ENCODE results near the gene UTP20.
"Not testable (repeated sequence)": the region's sequence is repeated elsewhere in the genome, so short reads cannot be mapped to it uniquely, and the experiment has no call there.

The UTP20 gene

GRCh38 chr12:101327546-101327945 is 47.6 kb downstream of the UTP20 start:
- no peak for DNase-seq

GRCh38 chr12:101328917-101329316 is 49.0 kb downstream of the UTP20 start:
- DNase-seq, result no peak

- DNase-seq, result no peak
Measured at GRCh38 chr12:101330631-101331030, 50.7 kb downstream of the UTP20 start.

- DNase-seq, result no peak
Measured at GRCh38 chr12:101336437-101336836, 56.5 kb downstream of the UTP20 start.

DNA sequence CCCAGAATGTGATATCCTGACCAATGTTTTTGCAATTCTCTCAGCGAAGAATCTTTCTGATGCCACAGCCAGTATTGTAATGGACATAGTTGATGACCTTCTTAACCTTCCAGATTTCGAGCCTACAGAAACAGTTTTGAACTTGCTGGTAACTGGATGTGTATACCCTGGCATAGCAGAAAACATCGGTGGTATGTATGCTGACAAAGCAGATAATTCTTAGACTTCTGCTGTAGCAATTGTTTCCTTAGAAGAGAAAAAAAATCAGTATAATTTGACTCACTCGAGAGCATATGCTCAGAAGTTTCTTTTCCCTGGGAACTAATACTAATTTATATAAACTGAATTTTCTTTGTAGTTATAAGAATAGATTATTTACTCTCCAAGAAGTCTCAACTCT is 58.2 kb downstream of the UTP20 start:
- no peak for DNase-seq

GRCh38 chr12:101343893-101344292 is 64.0 kb downstream of the UTP20 start:
- DNase-seq, result no peak

- DNase-seq, result no peak
Measured at GRCh38 chr12:101351682-101352081, 71.8 kb downstream of the UTP20 start.

DNA sequence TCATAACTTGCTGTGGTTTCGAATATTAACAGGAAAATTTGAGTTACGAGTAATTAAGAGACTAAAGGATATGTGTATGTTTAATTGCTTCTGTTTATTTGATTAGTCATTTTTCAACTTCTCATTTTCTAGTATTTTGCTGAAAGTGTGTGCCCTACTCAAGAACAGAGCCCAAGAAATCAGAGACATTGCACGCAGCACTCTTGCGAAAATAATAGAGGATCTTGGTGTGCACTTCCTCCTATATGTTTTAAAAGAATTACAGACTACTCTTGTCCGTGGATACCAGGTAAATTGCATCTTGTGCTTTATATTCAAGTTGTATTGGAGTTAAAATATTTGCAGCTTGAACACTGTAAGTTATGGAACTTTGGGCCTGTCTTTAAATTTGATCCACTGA is 76.9 kb downstream of the UTP20 start:
- DNase-seq, result no peak

- DNase-seq, result no peak
Measured at GRCh38 chr12:101361455-101361854, 81.5 kb downstream of the UTP20 start.

DNA sequence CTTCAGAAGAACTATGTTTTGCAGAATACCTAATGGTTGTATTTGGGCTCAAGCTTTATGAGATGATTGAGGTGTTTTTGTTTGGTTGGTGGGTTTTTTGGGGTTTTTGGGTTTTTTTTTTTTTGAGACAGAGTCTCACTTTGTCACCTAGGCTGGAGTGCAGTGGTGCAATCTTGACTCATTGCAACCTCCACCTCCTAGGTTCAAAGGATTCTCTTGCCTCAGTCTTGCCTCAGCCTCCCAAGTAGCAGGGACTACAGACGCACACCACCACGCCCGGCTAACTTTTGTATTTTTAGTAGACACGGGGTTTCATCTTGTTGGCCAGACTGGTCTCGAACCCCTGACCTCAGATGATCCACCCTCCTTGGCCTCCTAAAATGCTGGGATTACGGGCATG is 88.1 kb downstream of the UTP20 start:
- no peak for DNase-seq

GRCh38 chr12:101372431-101372830 is 92.5 kb downstream of the UTP20 start:
- no peak for DNase-seq

DNA sequence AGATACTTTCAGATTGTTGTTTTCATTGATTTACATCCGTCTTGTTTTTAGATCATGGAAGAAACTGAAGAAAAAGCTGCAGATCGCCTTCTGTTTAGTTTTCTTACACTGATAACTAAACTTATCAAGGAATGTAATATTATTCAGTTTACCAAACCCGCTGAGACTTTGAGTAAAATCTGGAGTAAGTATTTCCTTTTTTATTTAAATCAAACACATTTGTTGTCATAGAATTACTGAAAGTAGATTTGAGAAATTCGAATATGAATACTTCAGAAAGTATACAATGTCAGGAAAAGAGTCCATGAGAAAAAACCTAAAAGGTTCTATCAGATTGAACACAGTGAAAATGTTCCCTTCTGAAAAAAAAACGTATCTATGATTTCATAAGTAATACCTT is 95.7 kb downstream of the UTP20 start:
- no peak for DNase-seq

- no peak for DNase-seq
Measured at GRCh38 chr12:101379149-101379548, 99.2 kb downstream of the UTP20 start.

DNA sequence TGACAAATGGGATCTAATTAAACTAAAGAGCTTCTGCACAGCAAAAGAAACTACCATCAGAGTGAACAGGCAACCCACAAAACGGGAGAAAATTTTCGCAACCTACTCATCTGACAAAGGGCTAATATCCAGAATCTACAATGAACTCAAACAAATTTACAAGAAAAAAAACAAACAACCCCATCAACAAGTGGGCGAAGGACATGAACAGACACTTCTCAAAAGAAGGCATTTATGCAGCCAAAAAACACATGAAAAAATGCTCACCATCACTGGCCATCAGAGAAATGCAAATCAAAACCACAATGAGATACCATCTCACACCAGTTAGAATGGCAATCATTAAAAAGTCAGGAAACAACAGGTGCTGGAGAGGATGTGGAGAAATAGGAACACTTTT is 111.3 kb downstream of the UTP20 start:
- DNase-seq, result not testable (repeated sequence)

- no peak for DNase-seq
Measured at GRCh38 chr12:101407049-101407435, 127.1 kb downstream of the UTP20 start.

GRCh38 chr12:101407436-101408345 is 127.8 kb downstream of the UTP20 start, which contains the start of gene ARL1:
Gene ARL1 (minus strand): TSS chr12:101407772. CDS start chr12:101407645, 127 bp downstream.
- peak; percentile 86 for DNase-seq

GRCh38 chr12:101410169-101410568 is 130.3 kb downstream of the UTP20 start:
- DNase-seq, result not testable (repeated sequence)

- DNase-seq, result peak; percentile 72
Measured at GRCh38 chr12:101414533-101415119, 134.7 kb downstream of the UTP20 start.

DNA sequence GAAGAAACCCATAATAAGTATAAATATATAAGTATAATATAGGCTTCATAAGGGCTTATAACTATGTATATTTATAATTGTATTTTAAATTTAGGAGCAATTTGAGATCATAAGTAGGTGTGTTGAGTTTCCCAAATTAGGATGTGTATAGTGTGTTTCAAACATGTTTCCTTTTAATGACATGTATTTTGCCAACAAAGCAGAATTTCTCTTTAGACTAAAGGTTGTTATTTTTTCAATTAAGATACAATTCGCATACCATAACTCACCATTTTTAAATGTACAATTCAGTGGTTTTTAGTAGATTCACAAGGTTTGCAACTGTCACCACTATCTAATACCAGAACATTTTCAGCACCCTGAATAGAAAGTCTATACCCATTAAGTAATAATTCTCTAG is 135.3 kb downstream of the UTP20 start:
- DNase-seq, result no peak

- DNase-seq, result not testable (repeated sequence)
Measured at GRCh38 chr12:101422066-101422465, 142.2 kb downstream of the UTP20 start.

DNA sequence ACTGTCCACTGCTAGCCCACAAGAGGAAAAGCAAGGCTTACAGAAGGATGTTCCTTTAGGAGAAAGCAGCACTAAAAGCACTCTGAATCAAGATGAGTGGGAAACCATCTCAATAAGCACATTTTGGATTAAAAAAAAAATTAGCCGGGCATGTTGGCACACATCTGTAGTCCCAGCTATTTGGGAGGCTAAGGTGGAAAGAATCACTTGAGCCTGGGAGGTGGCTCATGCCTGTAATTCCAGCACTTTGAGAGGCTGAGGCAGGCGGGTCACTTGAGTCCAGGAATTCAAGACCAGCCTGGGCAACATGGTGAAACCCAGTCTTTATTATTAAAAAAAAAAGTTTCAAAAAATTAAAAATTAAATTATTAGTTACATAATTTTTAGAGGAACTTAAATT is 144.7 kb downstream of the UTP20 start:
- no peak for DNase-seq

DNA sequence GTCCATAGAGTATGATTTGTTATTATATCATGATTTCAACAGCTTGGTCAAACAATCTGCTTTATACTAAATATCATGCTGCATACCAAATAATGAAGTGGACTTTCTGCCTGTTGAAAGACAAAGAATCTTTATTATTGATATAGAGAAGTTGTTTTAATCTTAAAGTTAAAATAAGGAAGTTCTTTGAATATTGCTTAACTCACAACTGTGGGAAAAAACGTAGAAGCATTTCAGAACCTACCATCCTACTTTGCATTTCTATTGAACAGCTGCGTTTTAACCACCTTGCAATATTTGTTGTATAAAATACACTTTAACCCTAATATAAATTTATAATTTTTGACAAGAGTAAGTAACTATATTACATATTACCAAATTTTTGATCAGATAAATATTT is 150.6 kb downstream of the UTP20 start:
- DNase-seq, result no peak

DNA sequence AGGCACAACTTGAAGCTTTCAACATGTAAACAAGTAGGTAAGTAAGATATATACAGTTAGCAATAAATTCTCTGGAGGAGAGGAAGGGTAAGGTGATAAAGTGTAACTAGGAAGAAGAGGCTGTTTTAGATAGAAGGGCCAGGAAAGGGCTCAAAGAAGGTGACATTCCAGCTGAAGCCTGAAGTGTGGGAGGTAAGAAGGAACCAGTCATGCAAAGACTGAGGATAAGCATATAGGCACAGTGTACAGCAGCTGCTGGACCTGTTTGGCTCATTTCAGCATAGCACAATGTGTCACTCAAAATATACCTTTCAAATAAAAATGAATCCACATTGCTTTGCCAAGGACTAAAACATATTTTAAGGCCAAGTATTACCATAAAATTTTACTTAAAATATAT is 156.2 kb downstream of the UTP20 start:
- DNase-seq, result no peak
